ENCODE measurements around the gene PCNX4.

The PCNX4 gene

GRCh38 chr14:60212503-60213371, 121.0 kb downstream of the PCNX4 start:
- Histone ChIP-seq H3K36me3 (no peaks in the 10 kb centered on the region), H3K9me3 (ENCODE audit: severe bottlenecking) (no peaks in the 10 kb centered on the region), H3K4me3 (ENCODE audit: low read depth, low read length) (no peak overlapping the region), H3K27me3 (ENCODE audit: insufficient read depth, low read depth, severe bottlenecking) (no peaks in the 10 kb centered on the region), H3K27ac (no peak overlapping the region)
- DNase-seq, result no peak
- no peak for TF ChIP-seq CTCF (IDR thresholded peaks at IDR 0.05; ENCODE audit: low read depth, low read length)

- H3K27ac ChIP-seq, result no peak overlapping the region
Observed at GRCh38 chr14:60214003-60214402, 122.3 kb downstream of the PCNX4 start.

GRCh38 chr14:60214415-60215126, 122.8 kb downstream of the PCNX4 start:
- H3K36me3 ChIP-seq, result no peaks in the 10 kb centered on the region
- DNase-seq, result no peak
- no peak for TF ChIP-seq CTCF (IDR thresholded peaks at IDR 0.05; ENCODE audit: low read depth, low read length)
- no peaks in the 10 kb centered on the region for H3K27me3 ChIP-seq (ENCODE audit: insufficient read depth, low read depth, severe bottlenecking)
- no peak overlapping the region for H3K4me3 ChIP-seq (ENCODE audit: low read depth, low read length)
- H3K27ac ChIP-seq, result no peak overlapping the region
- no peaks in the 10 kb centered on the region for H3K9me3 ChIP-seq (ENCODE audit: severe bottlenecking)

More at GRCh38 chr14:60214003-60214402, 122.3 kb downstream of the PCNX4 start:
- Histone ChIP-seq H3K27me3 (ENCODE audit: insufficient read depth, low read depth, severe bottlenecking) (no peaks in the 10 kb centered on the region), H3K4me3 (ENCODE audit: low read depth, low read length) (no peak overlapping the region), H3K36me3 (no peaks in the 10 kb centered on the region), H3K9me3 (ENCODE audit: severe bottlenecking) (no peaks in the 10 kb centered on the region)
- no peak for DNase-seq
- TF ChIP-seq CTCF (IDR thresholded peaks at IDR 0.05; ENCODE audit: low read depth, low read length), result no peak

- H3K27me3 ChIP-seq (ENCODE audit: insufficient read depth, low read depth, severe bottlenecking), result no peaks in the 10 kb centered on the region
- TF ChIP-seq CTCF (IDR thresholded peaks at IDR 0.05; ENCODE audit: low read depth, low read length), result no peak
- H3K27ac ChIP-seq, result no peak overlapping the region
- H3K36me3 ChIP-seq, result no peaks in the 10 kb centered on the region
- no peak for DNase-seq
- no peak overlapping the region for H3K4me3 ChIP-seq (ENCODE audit: low read depth, low read length)
- H3K9me3 ChIP-seq (ENCODE audit: severe bottlenecking), result no peaks in the 10 kb centered on the region
Observed at GRCh38 chr14:60215127-60215444, 123.4 kb downstream of the PCNX4 start.

- Histone ChIP-seq H3K4me3 (ENCODE audit: low read depth, low read length) (no peak overlapping the region), H3K27ac (no peak overlapping the region)
Observed at GRCh38 chr14:60215520-60216420, 124.0 kb downstream of the PCNX4 start.

More at GRCh38 chr14:60215520-60216420, 124.0 kb downstream of the PCNX4 start:
- DNase-seq, result no peak
- Histone ChIP-seq H3K36me3 (no peaks in the 10 kb centered on the region), H3K27me3 (ENCODE audit: insufficient read depth, low read depth, severe bottlenecking) (no peaks in the 10 kb centered on the region), H3K9me3 (ENCODE audit: severe bottlenecking) (no peaks in the 10 kb centered on the region)
- no peak for TF ChIP-seq CTCF (IDR thresholded peaks at IDR 0.05; ENCODE audit: low read depth, low read length)

All from WERI-Rb-1 (cell line).